ENCODE data around the gene EVI5. TPM values are rescaled to one million over a fixed set of nuclear protein-coding genes. Genes with fewer than 3 reads are reported as not detected.
"Not testable (repeated sequence)": the region's sequence is repeated elsewhere in the genome, so short reads cannot be mapped to it uniquely, and the experiment has no call there.

Gene EVI5
- total and polyA plus RNA-seq, 2 donors = 8.2 to 104 TPM

DNA sequence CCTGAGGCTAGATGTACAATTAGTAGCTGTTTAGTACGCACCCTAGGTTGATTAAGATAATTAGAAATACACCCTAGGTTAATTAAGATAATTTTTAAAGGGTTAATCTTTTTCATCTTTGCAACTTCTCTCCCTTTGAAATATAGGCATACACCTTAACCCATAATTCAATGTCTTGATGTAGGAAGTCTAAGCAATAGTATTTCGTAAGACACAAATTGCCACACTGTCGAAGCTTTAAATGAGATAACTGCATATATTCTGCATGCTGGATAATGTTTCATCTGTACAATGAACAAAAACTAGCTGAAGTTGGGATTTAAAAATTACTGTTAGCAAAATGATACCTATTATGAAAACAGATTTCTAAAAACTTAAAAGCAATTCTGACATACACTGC, 122.9 kb downstream of the EVI5 start:
- 95% methylated on average over 3 of the region's 3 CpGs for WGBS
- Histone ChIP-seq H3K27ac (ENCODE audit: low read depth) (no peak overlapping the region), H3K4me3 (ENCODE audit: low read depth, low read length) (no peak overlapping the region), H3K36me3 (ENCODE audit: insufficient read depth) (no peaks in the 10 kb centered on the region), H3K4me1 (ENCODE audit: insufficient read depth) (no peaks in the 10 kb centered on the region)
- no peak for DNase-seq (ENCODE audit: extremely low spot score)

DNA sequence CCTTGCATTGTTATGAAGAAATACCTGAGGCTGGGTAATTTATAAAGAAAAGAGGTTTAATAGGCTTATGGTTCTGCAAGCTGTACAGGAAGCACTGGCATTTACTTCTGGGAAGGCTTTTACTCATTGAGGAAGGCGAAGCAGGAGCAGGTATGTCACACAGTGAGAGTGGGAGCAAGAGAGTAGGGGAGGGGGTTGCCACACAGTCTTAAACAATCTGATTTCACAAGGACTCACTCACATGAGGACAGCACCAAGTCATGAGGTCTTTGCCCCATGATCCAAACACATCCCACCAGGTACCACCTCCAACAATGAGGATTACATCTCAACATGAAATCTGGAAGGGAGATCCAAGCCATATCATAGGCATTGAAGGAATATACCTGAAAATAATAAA, 127.2 kb downstream of the EVI5 start:
- DNase-seq (ENCODE audit: extremely low spot score) = no peak
- Histone ChIP-seq H3K4me1 (ENCODE audit: insufficient read depth) (no peaks in the 10 kb centered on the region), H3K36me3 (ENCODE audit: insufficient read depth) (no peaks in the 10 kb centered on the region), H3K27ac (ENCODE audit: low read depth) (no peak overlapping the region), H3K4me3 (ENCODE audit: low read depth, low read length) (no peak overlapping the region)
- WGBS = 97% methylated on average over 1 of the region's 1 CpG

DNA sequence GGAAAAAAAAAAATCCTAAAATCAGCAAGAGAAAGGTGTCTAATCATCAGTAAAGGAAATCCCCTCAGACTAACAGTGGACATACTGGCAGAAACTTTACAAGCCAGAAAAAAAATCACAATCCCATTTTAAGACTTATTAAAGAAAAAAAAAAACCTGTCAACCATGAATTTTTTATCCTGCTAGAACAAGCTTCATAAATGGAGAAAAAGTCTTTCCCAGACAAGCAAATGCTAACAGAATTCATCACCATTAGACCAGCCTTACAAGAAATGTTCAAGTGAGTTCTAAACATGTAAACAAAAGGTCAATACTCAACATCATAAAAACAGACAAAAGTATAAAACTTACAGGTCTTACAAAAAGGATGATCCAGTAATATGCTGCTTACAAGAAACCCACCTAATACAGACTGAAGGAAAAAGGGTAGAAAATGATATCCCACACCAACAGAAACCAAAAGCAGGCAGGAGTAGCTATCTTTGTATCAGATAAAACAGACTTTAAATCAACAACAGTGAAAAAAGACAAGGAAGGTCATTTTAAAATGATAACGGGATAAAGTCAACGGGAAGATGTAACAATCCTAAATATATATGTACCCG, 129.6 kb downstream of the EVI5 start:
- Histone ChIP-seq H3K4me3 (ENCODE audit: low read depth, low read length) (no peak overlapping the region), H3K4me1 (ENCODE audit: insufficient read depth) (no peaks in the 10 kb centered on the region), H3K27ac (ENCODE audit: low read depth) (no peak overlapping the region), H3K36me3 (ENCODE audit: insufficient read depth) (no peaks in the 10 kb centered on the region)
- no peak for DNase-seq (ENCODE audit: extremely low spot score)
- 99% methylated on average over 3 of the region's 3 CpGs for WGBS

DNA sequence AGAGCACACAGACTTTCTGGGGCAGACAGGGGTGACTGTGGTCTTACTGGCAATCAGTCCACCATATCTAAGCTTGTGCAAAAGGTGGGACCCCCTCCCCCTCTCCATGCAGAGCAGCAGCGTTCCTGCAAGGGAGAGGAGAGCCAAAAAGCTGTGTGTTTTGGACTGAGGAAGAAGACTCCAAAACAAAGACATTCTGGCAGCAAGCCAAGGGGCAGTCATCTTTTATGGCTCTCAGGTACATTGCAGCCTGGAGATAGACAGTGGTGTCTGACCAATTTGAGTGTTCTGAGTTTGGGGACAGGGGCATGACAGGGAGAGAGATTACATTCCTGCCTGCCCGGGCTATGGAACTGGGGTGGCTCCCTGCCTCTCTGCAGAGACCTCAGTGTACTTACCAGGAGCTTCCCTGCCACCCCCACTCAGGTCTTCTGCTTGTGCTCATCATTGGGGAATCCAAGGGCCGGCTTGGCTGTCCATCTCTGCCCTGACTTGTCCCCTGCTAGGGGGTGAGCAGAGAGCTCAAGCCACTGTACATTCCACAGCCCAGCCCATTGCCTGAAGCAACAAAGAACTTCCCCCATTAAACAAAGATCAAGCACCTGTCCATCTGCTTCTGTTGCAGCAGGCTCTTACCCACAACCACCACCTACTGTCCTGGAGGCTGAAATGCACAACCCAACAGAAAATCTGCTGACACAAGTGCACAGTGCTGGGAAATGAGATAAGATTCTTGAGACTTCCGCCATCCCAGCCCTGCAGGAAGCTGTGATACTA, 131.1 kb downstream of the EVI5 start:
- no peak overlapping the region for H3K27ac ChIP-seq (ENCODE audit: low read depth)
- no peaks in the 10 kb centered on the region for H3K36me3 ChIP-seq (ENCODE audit: insufficient read depth)
- no peak overlapping the region for H3K4me3 ChIP-seq (ENCODE audit: low read depth, low read length)
- H3K4me1 ChIP-seq (ENCODE audit: insufficient read depth) = no peaks in the 10 kb centered on the region
- no peak for DNase-seq (ENCODE audit: extremely low spot score)
- WGBS = 97% methylated on average over 4 of the region's 4 CpGs

DNA sequence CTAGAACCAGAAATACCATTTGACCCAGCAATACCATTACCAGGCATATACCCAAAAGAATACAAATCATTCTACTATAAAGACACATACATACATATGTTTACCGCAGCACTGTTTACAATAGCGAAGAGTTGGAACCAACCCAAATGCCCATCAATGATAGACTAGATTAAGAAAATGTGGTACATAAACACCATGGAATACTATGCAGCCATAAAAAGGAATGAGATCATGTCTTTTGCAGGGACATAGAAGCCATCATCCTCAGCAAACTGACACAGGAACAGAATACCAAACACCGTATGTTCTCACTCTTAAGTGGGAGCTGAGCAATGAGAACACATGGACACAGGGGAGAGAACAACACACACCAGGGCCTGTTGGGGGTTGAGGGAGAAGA, 144.2 kb downstream of the EVI5 start:
- DNase-seq (ENCODE audit: extremely low spot score); H3K4me1 ChIP-seq (ENCODE audit: insufficient read depth); H3K36me3 ChIP-seq (ENCODE audit: insufficient read depth); H3K4me3 ChIP-seq (ENCODE audit: low read depth, low read length); H3K27ac ChIP-seq (ENCODE audit: low read depth): not testable (repeated sequence)
- WGBS = 97% methylated on average over 3 of the region's 3 CpGs

DNA sequence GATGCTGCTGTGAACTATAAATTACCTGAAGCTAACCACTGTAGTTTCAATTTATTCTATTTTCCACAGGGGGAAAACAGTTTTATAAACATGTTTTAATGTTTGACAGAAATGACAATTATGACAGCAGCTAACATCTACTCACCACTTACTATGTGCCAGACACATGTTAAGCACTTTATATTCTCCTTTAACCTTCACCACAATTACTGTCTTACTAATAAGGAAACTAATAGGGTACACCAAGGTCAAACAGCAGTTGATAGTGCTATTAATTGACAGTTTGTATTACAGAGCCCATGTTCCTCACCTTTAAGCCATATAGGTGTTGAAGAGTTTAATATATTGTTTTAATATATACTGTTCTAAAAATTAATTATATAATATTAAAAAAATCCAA, 146.4 kb downstream of the EVI5 start:
- H3K27ac ChIP-seq (ENCODE audit: low read depth) = no peak overlapping the region
- no peaks in the 10 kb centered on the region for H3K4me1 ChIP-seq (ENCODE audit: insufficient read depth)
- no peak overlapping the region for H3K4me3 ChIP-seq (ENCODE audit: low read depth, low read length)
- no peak for DNase-seq (ENCODE audit: extremely low spot score)
- H3K36me3 ChIP-seq (ENCODE audit: insufficient read depth) = no peaks in the 10 kb centered on the region

DNA sequence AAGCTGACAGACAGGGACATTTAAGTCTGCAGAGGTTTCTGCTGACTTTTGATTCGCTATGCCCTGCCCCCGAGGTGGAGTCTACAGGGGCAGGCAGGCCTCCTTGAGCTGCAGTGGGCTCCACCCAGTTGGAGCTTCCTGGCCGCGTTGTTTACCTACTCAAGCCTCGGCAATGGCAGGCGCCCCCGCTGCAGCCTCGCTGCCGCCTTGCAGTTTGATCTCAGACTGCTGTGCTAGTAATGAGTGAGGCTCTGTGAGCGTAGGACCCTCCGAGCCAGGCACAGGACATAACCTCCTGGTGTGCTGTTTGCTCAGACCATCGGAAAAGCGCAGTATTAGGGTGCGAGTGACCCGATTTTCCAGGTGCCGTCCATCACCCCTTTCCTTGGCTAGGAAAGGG, 149.7 kb downstream of the EVI5 start:
- H3K4me3 ChIP-seq (ENCODE audit: low read depth, low read length); H3K4me1 ChIP-seq (ENCODE audit: insufficient read depth); DNase-seq (ENCODE audit: extremely low spot score); H3K27ac ChIP-seq (ENCODE audit: low read depth); H3K36me3 ChIP-seq (ENCODE audit: insufficient read depth): not testable (repeated sequence)
- WGBS = 98% methylated on average over 16 of the region's 16 CpGs

DNA sequence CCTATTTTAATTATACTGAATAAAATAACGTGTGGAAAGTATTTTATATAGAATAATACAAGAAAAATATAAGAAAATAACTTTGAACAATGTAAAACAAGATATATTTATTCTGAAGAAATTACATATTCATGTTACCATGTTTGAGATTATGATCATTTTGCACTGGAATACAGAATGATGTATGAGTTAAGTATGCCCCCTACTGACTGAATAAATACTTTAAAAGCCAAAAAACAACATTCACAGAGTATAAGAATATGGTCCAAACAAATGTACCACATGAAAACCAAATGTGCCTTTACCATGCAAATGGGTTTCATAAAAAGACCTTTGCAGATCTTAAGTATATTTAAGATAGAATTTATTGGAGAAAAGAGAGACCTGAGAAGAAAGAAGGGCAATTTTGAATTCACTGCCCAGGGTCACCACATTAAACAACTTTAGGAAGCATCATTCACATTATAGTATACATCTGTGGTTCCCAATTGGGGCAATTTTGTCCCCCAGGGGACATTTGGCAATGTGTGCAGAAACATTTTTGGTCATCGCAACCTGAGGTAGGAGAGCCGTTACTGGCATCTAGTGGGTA, 161.6 kb downstream of the EVI5 start:
- no peak for DNase-seq (ENCODE audit: extremely low spot score)
- Histone ChIP-seq H3K4me3 (ENCODE audit: low read depth, low read length) (no peak overlapping the region), H3K4me1 (ENCODE audit: insufficient read depth) (no peaks in the 10 kb centered on the region), H3K27ac (ENCODE audit: low read depth) (no peak overlapping the region), H3K36me3 (ENCODE audit: insufficient read depth) (no peaks in the 10 kb centered on the region)
- WGBS = 89% methylated on average over 3 of the region's 3 CpGs

DNA sequence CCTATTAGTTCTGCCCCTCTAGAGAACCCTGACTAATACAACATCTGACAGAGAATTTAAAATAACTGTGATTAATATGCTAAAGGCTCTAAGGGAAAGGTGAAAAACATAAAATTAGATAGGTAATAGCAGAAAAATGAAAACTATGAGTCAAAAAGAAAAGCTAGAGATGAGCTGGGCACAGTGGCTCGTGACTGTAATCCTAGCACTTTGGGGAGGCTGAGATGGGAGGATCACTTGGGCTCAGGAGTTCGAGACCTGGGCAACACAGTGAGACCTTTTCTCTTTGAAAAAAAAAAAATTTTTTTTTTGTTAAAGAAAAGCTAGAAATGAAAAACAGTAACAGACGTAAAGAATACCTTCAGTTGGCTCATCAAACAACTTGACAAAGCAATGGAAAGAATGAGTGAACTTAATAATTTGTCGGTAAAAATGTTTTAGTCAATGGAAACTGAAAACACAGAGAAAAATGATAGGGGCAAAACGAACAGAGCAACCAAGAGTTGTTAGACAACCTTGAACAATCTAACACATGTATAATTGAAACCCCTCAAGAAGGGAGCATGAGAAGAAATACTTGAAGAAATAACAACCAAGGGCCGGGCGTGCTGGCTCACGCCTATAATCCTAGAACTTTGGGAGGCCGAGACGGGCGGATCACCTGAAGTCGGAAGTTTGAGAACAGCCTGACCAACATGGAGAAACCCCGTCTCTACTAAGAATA, 165.3 kb downstream of the EVI5 start:
- Histone ChIP-seq H3K27ac (ENCODE audit: low read depth) (no peak overlapping the region), H3K36me3 (ENCODE audit: insufficient read depth) (no peaks in the 10 kb centered on the region), H3K4me1 (ENCODE audit: insufficient read depth) (no peaks in the 10 kb centered on the region), H3K4me3 (ENCODE audit: low read depth, low read length) (no peak overlapping the region)
- DNase-seq (ENCODE audit: extremely low spot score) = no peak
- 90% methylated on average over 13 of the region's 13 CpGs for WGBS

DNA sequence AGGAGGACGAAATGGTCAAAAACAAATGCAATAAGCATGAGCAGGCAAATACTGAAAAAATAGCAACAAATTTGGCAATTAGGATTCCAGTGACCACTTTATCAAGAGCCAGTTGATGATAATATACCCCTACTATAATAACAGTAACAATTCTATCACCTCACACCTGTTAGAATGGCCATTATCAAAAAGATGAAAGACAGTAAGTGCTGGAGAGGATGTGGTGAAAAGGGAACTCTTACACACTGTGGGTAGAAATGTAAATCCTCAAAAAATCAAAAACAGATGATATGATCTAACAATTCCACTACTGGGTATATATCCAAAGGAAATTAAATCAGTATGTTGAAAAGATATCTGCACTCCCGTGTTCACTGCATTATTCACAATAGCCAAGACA, 183.9 kb downstream of the EVI5 start:
- Histone ChIP-seq H3K4me1 (ENCODE audit: insufficient read depth) (no peaks in the 10 kb centered on the region), H3K27ac (ENCODE audit: low read depth) (no peak overlapping the region), H3K36me3 (ENCODE audit: insufficient read depth) (no peaks in the 10 kb centered on the region), H3K4me3 (ENCODE audit: low read depth, low read length) (no peak overlapping the region)
- no peak for DNase-seq (ENCODE audit: extremely low spot score)
- 85% methylated on average over 2 of the region's 2 CpGs for WGBS

DNA sequence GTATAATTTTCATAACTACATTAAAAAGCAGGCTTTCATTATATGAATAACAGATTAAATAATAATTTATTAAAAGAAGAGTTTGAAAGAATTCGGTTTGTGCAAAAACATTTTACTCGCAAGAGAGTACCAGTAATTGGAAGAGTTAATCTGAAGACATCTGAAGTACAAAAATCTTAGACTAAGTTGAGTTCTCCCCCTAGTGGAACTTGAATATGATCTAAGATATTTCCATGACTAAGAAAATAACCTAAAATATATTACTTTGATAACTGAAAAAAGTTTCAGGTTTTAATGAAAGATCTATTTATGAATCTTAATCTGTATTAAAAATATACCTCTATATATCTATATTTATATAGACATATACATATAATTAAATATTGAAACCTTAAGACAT, 185.7 kb downstream of the EVI5 start:
- no peak overlapping the region for H3K4me3 ChIP-seq (ENCODE audit: low read depth, low read length)
- H3K4me1 ChIP-seq (ENCODE audit: insufficient read depth) = no peaks in the 10 kb centered on the region
- no peak for DNase-seq (ENCODE audit: extremely low spot score)
- H3K36me3 ChIP-seq (ENCODE audit: insufficient read depth) = no peaks in the 10 kb centered on the region
- WGBS = 44% methylated on average over 2 of the region's 2 CpGs
- no peak overlapping the region for H3K27ac ChIP-seq (ENCODE audit: low read depth)

DNA sequence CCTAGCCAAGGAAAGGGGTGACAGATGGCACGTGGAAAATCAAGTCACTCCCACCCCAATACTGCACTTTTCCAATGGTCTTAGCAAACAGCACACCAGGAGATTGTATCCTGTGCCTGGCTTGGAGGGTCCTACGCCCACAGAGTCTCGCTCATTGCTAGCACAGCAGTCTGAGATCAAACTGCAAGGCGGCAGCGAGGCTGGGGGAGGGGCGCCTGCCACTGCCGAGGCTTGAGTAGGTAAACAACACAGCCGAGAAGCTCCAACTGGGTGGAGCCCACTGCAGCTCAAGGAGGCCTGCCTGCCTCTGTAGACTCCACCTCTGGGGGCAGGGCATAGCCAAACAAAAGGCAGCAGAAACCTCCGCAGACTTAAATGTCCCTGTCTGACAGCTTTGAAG, 195.5 kb downstream of the EVI5 start:
- H3K4me3 ChIP-seq (ENCODE audit: low read depth, low read length); H3K36me3 ChIP-seq (ENCODE audit: insufficient read depth); H3K4me1 ChIP-seq (ENCODE audit: insufficient read depth); H3K27ac ChIP-seq (ENCODE audit: low read depth); DNase-seq (ENCODE audit: extremely low spot score): not testable (repeated sequence)
- WGBS = 92% methylated on average over 9 of the region's 9 CpGs

DNA sequence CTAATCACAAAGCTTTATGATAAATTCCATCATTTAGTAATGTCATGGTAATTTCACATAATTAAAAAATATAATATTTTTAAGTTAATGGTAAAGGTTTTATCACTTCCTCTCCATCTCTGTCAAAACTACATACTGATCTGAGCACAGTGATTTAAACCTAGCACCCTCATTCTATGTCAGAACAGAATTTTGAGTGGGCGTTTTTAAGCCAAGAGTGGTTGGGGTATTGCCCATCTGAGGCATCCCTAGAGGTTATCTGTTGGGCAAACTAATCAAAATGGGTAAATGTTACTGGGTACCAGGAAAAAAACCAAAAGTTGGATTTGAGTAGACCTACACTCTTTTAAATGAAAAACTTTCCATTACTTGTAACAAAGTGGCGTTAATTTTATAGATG, 197.5 kb downstream of the EVI5 start:
- Histone ChIP-seq H3K4me3 (ENCODE audit: low read depth, low read length) (no peak overlapping the region), H3K36me3 (ENCODE audit: insufficient read depth) (no peaks in the 10 kb centered on the region), H3K27ac (ENCODE audit: low read depth) (no peak overlapping the region), H3K4me1 (ENCODE audit: insufficient read depth) (no peaks in the 10 kb centered on the region)
- 96% methylated on average over 2 of the region's 2 CpGs for WGBS
- no peak for DNase-seq (ENCODE audit: extremely low spot score)

DNA sequence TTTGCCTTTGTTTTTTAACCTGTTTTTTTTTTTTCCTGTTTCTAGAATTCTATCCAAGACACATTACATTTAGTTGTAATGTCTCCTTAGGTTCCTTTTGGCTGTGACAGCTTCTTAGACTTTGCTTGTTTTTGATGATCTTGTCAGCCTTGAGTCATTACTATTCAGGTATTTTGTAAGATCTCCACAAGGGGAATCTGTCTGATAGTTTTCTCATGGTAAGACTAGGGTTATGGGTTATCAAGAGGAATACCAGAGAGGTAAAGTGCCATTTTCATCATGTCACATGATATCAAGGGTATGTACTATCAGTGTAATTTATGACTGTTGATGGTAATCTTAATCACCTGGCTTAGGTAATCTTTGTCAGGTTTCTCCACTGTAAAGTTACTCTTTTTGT, 199.1 kb downstream of the EVI5 start:
- Histone ChIP-seq H3K4me1 (ENCODE audit: insufficient read depth) (no peaks in the 10 kb centered on the region), H3K36me3 (ENCODE audit: insufficient read depth) (no peaks in the 10 kb centered on the region), H3K27ac (ENCODE audit: low read depth) (no peak overlapping the region), H3K4me3 (ENCODE audit: low read depth, low read length) (no peak overlapping the region)
- DNase-seq (ENCODE audit: extremely low spot score) = no peak
